Activated T-cell treated with anti-CD3 and anti-CD28 coated beads for 24 hours (primary cell): ENCODE measurements around the gene NSMCE3.
A peak's percentile ranks its signal among the peaks of the same experiment; 100 is the strongest.

ENCODE experiments used
- DNase-seq: peaks from one replicate; pipeline ENCODE4 v3.0.0-alpha.2; 2020; ENCODE audit warnings: low read depth

The NSMCE3 gene

DNA sequence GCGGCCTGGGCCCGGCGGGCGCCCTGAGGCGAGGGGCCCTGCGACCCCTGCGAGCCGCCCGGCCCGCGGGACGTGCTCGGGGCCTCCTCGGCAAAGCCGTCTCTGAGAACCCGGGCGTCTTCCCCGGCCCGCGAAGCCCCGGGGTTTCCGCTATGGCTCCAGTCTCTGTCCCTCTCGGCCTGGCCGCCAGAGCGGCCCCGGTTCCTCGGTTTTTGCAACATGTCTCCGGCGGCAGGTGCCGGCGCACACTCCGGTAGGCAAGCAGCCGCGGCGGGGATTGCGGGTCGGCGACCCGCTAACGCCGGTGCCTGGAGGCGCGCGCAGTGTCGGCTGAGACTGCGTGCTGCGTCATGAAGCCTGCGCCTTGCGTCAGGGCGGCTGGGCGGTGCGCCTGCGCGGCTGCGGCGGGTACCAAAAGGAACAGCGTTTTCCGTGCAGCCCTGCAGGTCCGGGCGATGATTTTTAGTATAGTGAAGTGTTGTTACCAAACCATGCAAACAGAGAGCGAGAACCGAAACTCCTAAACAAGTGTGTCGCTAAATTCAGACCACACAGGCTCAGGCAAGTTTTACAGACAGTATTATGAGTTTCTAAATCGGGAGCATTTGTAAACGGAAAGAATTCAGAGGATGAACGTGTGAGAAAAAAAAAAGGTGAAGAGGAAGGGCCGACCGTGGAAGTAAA lies at the start of gene NSMCE3:
NSMCE3 (minus strand) TSS at position 338 of the 684 bp plus-strand sequence; CDS start at position 221, 117 bp downstream.
- DNase-seq: peak; percentile 91

DNA sequence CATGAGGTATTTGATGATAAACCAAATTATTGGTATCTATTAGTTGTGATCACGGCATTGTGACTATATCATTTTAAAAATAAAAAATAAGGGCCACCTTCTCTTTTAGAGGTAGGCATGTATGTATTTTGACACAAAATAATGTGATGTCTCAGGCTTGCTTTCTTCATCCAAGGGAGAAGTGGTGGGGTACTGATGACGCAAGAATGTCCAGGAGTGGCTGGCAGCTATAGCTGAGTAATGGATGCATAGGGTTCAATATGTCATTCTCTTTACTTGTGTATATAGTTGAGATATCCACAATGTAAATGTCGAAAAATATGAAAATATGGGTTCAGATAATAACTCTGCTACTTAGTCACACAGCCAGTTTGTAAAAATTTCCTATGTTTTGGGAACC lies 46.8 kb upstream of the NSMCE3 start:
- DNase-seq: no peak

DNA sequence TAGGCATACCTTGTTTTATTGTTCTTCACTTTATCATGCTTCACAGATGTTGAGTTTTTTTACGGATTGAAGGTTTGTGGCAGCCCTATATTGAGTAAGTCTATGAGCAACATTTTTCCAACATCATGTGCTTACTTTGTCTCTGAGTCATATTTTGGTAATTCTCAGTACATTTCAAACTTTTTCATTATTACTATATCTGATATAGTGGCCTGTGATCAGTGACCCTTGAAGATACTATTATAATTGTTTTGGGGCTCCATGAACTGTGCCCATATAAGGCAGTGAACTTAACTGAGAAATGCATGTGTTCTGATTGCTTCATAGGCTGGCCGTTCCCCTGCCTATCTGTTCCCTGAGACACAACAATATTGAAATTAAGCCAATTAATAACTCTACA lies 42.8 kb upstream of the NSMCE3 start:
- no peak for DNase-seq

DNA sequence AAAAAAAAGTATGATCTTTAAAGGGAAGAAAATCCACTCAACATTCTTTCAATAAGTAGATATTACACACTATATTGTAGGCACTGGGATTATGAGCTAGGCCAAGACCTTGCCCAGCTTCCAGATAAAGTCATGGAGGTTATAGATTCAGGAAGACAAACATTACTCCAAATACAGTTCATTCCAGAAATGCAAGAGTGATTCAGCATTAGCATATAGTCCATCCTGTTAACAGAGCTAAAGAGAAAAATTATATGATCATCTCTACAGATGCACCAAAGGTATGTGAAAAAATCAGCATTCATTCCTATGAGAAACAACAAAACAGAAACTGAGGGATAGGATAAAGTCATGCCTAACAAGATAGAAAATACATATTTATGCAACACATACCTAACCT lies 42.1 kb upstream of the NSMCE3 start:
- no peak for DNase-seq

DNA sequence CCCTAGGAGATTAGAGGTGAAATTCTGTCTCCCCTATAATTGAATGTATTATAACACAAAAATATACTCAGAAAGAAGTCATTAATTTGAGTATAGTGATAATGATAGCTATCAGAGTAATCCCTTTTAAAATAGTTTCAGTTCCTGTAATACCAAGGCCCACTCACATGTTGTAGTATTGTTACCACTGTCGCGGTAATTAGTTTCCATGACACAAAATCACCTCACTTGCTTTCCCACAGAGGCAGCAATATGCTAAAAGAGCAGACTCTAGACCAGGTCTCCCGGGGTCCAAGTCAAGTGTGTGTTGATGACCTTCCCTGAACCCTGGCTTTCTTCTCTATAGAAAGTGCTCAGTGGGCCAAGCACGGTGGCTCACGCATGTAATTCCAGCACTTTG lies 39.5 kb upstream of the NSMCE3 start:
- no peak for DNase-seq

DNA sequence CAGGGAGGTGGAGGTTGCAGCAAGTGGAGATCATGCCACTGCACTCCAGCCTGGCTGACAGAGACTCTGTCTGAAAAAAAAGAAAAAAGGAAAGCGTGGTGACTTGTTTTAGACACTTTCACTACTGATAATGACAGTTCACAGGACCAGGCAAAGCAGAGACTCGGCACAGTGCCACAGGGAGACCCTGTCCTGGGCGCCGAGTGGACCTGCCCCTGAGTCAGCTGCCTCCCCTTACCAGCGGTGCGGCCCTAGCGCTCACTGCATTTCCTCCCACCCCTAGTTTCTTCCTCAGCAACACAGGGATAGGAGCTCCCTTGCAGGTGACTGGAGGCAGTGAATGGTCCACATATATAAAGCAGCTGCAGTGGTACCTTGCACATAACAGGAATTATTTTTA lies 38.7 kb upstream of the NSMCE3 start:
- no peak for DNase-seq

DNA sequence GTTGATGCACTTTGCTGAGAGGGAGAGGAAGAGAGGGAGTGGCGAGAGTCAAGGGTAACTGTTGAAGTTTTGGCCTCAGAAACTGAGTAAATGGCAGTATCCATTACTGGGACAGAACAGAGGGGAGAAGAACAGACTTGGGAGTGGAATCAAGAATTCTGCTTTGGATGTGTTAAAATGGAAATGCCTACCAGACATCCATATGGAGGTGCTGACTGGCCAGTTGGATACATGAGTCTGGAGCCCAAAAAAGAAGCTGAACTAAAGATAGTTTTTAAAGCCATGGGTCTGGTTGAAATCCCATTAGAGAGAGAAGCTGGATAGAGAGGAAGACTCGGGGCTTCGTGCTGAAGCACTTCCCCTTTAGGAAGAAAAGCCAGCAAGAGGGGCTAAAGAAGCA lies 35.9 kb upstream of the NSMCE3 start:
- no peak for DNase-seq

DNA sequence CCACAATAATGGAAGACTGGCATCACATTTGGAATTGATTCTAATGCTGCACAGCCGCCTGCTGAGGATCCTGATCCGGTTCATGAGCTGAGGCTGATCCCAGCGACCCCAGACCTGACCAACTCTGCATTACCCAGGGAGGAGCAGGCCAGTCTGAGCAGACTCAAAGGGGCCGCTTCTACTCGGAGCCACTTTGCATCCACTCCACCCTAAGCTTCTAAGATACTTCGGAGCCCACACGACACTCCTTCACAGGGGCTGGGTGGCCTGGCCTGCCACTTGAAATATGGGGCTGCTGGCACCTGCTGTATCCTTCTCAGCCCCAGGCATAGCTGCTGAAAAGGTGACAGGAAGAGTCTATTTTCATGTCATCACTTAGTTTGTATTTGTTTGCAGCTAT lies 33.2 kb upstream of the NSMCE3 start:
- DNase-seq: no peak

DNA sequence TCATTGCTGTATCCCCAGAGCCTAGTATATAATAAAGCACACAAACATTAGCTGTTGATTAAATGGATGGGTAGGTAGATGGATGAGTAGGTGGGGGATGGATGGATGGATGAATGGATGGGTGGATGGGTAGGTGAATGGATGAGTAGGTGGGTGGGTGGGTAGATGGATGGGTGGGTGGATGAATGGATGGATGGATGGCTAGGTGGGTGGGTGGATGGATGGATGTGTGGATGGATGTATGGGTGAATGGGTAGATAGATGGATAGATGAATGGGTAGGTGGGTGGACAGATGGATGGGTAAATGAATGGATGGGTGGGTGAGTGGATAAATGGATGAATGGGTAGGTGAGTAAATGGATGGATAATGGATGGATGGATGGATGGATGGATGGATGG lies 30.2 kb upstream of the NSMCE3 start:
- no peak for DNase-seq

DNA sequence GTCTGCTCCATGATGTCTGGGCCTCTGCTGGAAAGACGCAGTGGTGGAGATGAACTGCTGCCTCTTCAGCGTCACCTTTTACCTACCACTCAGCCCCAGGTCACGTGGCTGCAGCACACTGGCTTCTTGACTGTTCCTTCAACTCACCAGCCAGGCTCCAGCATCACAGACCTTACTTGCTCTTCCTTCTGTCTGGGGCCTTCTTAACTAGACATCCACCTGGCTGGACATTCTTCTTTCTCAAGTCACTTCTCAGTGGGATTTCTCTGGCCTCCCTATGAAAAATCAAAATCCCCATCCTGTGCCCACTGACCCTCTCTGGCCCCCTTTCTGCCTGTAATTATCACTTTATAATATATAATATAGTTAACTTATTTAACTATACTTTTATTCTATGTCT lies 29.7 kb upstream of the NSMCE3 start:
- no peak for DNase-seq

DNA sequence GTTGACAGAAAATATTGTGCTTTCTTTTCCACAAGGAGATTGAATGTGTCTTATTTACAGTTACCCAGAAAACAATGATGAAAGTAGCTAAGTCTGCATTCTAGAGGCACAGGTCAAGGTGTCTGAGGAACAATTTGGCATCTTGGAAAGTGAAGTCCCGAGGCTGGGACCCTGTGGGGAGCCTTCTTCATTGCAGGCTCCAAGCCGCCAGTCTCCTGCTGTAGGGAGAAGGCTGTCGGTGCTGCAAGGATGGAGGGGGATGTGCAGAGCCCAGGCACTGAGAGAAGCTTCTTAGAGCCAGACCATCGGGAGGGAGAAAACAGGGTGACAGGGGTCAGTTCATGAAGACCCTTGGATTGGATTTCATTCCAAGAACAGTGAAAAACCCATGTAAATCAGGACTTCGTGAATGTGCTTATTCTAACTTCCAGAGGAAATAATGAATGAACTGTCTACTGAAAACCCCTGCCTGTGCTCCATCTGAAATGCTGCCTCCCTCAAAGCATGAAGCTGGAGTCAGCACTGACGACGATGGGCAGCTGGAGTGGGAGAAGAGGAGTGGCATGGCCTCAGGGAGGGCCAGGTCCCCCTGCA lies 25.2 kb upstream of the NSMCE3 start:
- no peak for DNase-seq

DNA sequence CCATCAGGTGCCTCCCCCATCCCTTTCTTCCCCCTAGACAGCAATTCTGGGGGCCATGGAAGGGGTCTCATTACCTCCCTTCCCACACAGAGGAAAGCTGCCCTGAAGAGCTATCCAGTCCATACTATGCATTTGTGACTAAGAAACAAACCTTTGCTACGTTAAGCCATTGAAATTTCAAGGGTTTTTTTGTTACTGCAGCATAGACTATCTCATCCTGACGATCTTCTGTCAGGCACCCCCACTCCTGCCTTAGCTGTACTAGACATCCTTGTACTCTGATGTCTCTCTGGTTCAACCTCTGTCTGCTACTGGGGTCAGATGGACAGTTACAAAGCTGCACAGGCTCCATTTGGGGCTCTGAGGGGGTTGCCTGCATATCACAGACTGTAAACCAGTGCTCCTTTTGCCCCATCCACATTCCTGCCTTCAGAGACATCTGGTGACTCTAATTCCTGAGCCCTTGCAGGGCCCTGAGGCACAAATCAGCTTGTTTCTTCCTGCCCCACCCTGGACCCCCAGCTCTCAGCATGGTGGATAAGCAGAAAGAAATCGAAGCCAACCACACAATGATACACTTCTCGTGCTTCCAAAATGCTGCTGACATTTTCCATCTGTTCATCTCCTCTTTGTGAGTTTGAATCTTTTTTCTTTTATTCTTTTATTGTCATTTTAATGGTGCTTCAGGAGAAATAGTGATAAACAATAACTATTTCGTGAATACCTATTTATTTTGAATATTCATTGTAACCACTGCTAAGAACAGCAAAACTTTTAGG lies 21.6 kb upstream of the NSMCE3 start:
- DNase-seq: no peak

DNA sequence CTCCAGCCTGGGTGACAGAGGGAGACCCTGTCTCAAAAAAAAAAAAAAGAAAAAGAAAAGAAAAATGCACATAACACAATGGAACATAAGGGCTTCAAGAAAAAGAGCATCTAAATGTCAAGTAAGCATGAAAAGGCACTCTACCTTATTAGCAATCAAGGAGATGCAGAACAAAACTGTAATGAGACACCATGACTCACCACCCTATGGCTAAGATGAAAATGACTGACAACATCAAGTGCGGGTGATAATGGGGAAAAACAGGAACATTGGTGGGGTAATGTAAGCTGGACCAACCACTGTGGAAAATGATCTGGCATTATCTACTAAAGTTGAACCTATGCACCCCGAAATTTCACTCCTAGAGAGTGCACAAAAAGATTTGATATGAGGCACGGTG lies 19.6 kb upstream of the NSMCE3 start:
- no peak for DNase-seq

DNA sequence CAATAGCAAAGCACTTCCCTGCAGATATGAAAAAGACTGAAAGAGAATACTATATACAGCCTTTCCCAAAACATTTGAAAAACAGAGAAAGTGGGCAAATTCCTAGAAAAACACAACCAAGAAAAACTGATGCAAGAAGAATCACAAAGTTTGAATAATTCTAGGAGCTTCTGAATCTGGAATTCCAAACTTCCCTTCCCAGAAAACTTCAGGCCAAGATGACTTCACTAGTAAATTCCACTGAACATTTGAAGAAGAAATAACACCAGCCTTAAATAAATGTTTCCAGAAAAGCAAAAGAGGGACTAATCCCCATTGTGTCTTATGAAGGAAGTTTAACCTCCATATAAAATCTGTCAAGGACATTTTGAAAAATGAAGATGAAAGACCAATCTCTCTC lies 15.8 kb upstream of the NSMCE3 start:
- no peak for DNase-seq

DNA sequence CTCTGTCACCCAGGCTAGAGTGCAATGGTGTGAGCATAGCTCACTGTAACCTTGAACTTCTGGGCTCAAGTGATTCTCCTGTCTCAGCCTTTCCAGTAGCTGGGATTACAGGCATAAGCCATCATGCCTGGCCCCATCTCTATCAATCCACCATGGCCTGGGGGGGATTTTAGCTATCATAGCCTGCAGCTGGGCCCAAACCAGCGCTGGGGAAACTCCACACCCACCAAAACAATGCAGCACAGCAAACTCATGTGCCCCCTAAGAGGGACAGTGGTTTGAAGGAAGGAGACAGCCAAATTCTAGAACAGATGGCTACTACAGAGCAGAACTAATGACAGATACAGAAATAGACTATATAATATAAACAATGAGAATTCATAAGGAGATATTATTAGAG lies 13.8 kb upstream of the NSMCE3 start:
- DNase-seq: no peak

DNA sequence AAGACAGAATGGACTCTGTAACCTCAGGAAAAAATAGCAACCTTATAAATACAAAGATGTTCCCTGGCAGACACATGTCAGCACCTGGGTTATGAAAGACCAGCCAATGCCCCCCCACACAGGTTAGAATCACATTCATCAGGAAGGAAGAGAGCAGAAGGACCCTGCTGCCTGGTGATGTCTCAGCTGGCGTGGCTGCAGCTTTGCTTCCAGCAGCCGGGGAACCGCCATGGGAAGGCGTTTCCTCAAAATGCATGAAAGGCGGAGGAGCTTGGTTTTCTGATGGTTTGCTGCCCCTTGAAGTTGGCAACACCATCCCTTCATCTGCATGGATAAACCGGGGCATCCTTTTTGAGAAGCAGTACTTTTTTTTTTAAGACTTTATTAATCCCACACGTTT lies 10.9 kb upstream of the NSMCE3 start:
- DNase-seq: no peak

DNA sequence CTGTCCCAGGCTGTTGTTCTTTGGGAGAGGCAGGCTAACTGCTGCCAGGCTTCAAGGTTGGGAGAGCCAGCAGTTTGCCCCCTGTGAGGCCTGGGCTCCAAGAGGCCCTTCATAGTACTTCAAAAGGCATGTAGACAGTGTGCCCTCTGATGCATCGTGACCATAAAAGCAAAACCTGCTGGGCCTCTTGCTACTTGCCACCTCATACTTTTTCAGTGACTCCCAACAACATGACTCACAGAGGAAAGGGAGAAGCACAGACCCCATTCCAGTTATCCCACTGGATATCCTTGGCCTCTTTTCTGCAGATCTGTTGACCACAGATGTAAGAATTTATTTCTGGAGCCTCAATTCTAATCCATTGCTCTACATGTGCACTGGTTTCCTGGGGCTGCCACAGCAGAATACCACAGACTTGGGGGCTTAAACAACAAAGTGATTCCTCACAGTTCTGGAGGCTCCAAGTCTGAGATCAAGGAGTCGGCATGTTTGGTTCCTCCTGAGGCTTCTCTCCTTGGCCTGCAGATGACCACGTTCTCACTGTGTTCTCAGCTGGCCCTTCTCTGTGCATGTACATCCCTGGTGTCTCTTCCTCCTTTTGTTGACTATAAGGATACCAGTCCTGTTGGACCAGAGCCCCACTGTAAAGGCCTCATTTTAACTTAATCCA lies 8.9 kb upstream of the NSMCE3 start:
- no peak for DNase-seq

DNA sequence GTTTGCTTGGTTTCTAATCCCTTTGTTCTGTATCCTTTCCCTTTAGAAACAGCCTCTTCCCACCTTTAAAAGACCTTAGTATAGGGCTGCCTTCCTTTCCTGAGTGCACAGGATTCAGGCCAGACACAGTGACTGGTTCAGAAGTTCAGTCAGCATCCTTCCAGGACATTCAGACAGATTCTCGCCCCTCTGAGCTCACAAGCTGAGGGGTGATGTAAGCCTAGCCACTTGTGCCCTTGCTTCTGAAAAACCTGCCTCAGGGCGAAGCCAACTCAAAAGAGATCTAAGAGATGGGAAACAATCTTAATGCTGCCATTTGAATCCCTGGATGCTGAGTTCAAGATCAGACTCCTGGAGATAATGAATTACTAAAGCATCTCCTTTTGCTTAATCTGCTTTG lies 6.7 kb upstream of the NSMCE3 start:
- no peak for DNase-seq

DNA sequence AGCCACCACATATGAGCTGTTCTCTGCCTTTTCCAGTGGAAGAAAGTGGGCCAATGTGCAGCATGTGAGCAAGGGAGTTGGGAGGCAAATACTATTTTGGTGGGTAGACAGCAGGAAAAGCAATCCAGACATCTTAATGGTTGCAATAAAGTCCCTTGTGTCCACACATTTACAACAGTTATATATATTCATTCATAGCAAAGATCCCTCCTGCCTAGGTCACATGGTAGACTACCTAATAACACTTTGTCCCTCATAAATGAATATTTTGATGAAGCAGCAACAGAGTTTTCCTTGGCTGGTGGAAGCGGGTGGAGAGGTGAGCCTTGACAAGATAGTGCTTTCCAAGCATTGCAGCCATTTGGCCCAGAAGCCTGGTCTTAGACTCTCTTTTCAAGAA lies 6.2 kb upstream of the NSMCE3 start:
- no peak for DNase-seq

DNA sequence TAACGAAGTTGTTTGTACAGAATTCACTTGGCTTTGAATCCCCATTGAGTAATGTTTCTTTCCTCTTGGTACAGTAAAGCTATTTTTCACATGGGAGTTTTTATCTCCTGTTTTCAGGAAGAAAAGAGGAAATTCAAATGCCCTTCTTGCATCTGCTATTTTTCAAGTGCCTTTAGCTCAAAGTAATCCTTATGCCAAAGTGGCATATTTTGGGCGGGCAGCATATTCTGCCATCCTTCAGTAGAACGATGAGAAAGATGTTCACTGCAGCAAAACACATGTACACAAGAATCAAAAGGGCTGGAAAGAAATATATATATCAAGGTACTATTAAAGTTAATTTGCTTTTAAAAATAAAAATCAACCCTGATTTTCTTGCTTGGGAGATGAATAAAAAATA lies 5.3 kb upstream of the NSMCE3 start:
- DNase-seq: no peak

DNA sequence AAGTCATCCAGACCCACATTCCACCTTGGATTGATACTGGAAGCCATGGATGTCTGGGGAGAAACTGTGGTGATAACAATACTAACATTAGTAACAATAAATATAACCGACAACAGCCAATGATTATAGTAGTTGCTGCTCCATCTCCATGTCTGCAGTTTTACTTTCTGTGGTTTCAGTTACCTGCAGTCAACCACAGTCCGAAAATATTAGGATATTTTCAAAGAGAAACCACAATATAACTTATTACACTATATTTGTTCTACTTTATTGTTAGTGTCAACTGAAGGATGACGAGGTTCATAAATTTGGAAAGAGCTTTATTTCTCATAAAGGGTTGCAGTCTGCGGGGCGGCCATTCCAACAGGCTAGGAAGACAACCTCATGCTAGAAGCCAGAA lies 2.6 kb upstream of the NSMCE3 start:
- no peak for DNase-seq

DNA sequence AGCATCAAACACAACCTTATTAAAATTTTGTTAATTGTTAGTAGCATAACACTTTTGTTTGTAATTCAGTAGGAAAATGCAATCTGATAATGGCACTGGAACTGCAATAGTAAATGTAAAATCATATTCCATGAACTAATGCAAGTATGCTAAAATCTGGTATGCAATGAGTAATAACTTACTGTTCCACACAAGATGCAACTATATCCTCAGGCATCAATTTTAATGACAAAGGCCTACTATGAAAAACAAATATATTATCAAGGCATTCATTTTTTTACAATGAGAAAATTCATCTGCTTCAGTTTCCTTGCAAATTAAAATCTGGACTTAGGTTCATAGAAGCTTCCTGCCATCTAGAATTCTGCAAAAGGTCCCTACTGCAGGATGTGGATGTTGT lies 1.4 kb upstream of the NSMCE3 start:
- DNase-seq: no peak
